ENCODE data around the gene CDKAL1. TPM values are rescaled to one million over a fixed set of nuclear protein-coding genes. Genes with fewer than 3 reads are reported as not detected.

Gene CDKAL1
- total RNA-seq, 1 donor from 2014 or later: 9.6 TPM

DNA sequence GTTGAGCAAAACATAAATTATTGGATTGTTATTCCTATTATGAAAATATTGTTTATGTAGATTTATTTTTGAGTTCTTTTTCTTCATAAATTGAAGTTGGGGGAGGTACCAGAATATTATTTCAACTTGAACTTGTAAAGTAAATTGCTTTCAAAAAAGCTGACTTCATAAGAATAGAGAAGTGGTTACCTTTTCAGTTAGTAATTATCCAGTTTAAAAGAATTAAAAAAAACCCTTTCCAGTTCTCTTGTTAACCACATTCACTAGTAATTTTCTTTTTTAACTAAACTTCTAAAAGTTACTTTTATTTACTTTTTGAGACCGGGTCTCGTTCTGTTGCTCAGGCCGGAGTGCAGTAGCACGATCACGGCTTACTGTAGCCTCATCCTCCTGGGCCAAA, 124.3 kb downstream of the CDKAL1 start:
- no peak overlapping the region for H3K27ac Mint-ChIP-seq (ENCODE audit: unreplicated experiment)
- TF ChIP-seq, protein P1, sequence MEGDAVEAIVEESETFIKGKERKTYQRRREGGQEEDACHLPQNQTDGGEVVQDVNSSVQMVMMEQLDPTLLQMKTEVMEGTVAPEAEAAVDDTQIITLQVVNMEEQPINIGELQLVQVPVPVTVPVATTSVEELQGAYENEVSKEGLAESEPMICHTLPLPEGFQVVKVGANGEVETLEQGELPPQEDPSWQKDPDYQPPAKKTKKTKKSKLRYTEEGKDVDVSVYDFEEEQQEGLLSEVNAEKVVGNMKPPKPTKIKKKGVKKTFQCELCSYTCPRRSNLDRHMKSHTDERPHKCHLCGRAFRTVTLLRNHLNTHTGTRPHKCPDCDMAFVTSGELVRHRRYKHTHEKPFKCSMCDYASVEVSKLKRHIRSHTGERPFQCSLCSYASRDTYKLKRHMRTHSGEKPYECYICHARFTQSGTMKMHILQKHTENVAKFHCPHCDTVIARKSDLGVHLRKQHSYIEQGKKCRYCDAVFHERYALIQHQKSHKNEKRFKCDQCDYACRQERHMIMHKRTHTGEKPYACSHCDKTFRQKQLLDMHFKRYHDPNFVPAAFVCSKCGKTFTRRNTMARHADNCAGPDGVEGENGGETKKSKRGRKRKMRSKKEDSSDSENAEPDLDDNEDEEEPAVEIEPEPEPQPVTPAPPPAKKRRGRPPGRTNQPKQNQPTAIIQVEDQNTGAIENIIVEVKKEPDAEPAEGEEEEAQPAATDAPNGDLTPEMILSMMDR (IDR thresholded peaks at IDR 0.05): no peak
- no peaks in the 10 kb centered on the region for H3K9me3 Mint-ChIP-seq (ENCODE audit: low read depth)
- H3K4me3 Mint-ChIP-seq (ENCODE audit: unreplicated experiment): no peak overlapping the region
- H3K36me3 Mint-ChIP-seq (ENCODE audit: low read depth): peaks cover 4% of the 10 kb centered on the region
- H3K27me3 Mint-ChIP-seq (ENCODE audit: low read depth): no peaks in the 10 kb centered on the region
- peaks cover 17% of the 10 kb centered on the region for H3K4me1 Mint-ChIP-seq (ENCODE audit: low read depth)
- DNase-seq (ENCODE audit: low spot score): no peak

DNA sequence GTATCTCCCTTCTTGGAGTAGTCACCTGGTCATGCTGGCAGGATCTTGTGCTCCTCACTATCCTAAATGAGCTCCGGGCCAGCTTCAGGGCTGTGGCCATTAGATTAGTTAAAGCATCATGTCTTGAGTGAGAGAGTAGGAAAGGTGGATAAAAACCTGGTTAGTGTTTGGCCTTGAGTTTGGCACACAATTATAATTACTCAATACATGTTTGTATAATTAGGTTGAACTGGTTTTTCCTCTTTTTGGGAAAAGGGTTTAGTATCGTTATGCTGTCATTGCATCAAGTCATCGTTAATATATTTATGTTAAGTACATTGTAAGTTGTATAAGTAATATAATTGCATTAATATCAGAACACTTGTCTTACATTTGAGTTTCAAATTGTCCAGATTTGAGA, 126.3 kb downstream of the CDKAL1 start:
- no peak overlapping the region for H3K27ac Mint-ChIP-seq (ENCODE audit: unreplicated experiment)
- TF ChIP-seq, protein P1 (IDR thresholded peaks at IDR 0.05): no peak
- peaks cover 17% of the 10 kb centered on the region for H3K4me1 Mint-ChIP-seq (ENCODE audit: low read depth)
- no peaks in the 10 kb centered on the region for H3K27me3 Mint-ChIP-seq (ENCODE audit: low read depth)
- peaks cover 2% of the 10 kb centered on the region for H3K36me3 Mint-ChIP-seq (ENCODE audit: low read depth)
- no peak for DNase-seq (ENCODE audit: low spot score)
- no peaks in the 10 kb centered on the region for H3K9me3 Mint-ChIP-seq (ENCODE audit: low read depth)
- no peak overlapping the region for H3K4me3 Mint-ChIP-seq (ENCODE audit: unreplicated experiment)

DNA sequence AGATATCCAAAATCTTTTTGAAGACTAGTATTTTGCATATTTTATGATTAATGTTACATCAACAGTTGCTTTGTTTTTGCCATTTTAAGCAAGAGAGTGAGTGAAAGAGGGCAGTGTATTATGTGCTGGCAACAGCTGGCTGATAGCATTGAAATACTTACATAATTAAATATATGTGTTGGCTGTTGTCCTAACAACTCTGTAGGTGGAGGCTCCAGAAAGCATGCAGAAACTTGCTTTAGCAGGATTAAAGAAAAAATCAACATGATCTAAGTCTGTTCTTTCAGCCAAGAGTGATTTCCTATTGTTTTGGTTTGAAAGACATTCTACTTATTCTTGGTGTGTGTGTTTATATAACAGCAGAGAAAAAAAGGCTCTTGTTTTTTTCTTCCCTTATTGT, 127.5 kb downstream of the CDKAL1 start:
- H3K4me3 Mint-ChIP-seq (ENCODE audit: unreplicated experiment): no peak overlapping the region
- H3K36me3 Mint-ChIP-seq (ENCODE audit: low read depth): peaks cover 2% of the 10 kb centered on the region
- no peaks in the 10 kb centered on the region for H3K9me3 Mint-ChIP-seq (ENCODE audit: low read depth)
- TF ChIP-seq, protein P1 (IDR thresholded peaks at IDR 0.05): no peak
- peaks cover 18% of the 10 kb centered on the region for H3K4me1 Mint-ChIP-seq (ENCODE audit: low read depth)
- H3K27me3 Mint-ChIP-seq (ENCODE audit: low read depth): no peaks in the 10 kb centered on the region
- H3K27ac Mint-ChIP-seq (ENCODE audit: unreplicated experiment): no peak overlapping the region
- DNase-seq (ENCODE audit: low spot score): no peak

DNA sequence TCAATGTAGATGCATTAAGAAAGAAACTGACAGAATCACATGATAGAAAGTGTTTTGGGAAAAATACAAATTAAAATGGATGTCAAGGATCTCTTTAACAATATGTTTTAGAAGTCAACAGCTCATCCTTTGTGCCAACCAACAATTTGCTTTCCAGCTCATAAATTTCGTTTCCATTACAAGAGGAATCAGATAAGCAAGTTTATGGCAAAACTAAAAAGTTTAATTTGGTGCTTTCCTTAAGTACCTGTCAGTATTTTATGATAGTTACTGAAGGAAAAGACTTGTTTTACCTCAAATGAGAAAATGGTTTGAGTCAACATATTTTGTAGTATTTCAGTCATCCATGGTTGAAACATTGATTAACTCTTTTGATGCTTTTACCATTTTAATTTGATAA, 130.0 kb downstream of the CDKAL1 start:
- no peak for DNase-seq (ENCODE audit: low spot score)
- Mint-ChIP-seq H3K9me3 (ENCODE audit: low read depth) (no peaks in the 10 kb centered on the region), H3K4me3 (ENCODE audit: unreplicated experiment) (no peak overlapping the region), H3K4me1 (ENCODE audit: low read depth) (peaks cover 23% of the 10 kb centered on the region), H3K36me3 (ENCODE audit: low read depth) (no peaks in the 10 kb centered on the region), H3K27me3 (ENCODE audit: low read depth) (no peaks in the 10 kb centered on the region), H3K27ac (ENCODE audit: unreplicated experiment) (no peak overlapping the region)
- TF ChIP-seq, protein P1 (IDR thresholded peaks at IDR 0.05): no peak

- no peak for DNase-seq (ENCODE audit: low spot score)
- Mint-ChIP-seq H3K4me1 (ENCODE audit: low read depth) (peaks cover 23% of the 10 kb centered on the region), H3K9me3 (ENCODE audit: low read depth) (no peaks in the 10 kb centered on the region), H3K27ac (ENCODE audit: unreplicated experiment) (no peak overlapping the region), H3K27me3 (ENCODE audit: low read depth) (no peaks in the 10 kb centered on the region), H3K4me3 (ENCODE audit: unreplicated experiment) (no peak overlapping the region), H3K36me3 (ENCODE audit: low read depth) (no peaks in the 10 kb centered on the region)
- TF ChIP-seq, protein P1 (IDR thresholded peaks at IDR 0.05): no peak
Measured at GRCh38 chr6:20665290-20665689, 131.0 kb downstream of the CDKAL1 start.
